BLaER1 (cell line): Measurements from ENCODE around the gene RAMP3.

Source experiments
- H3K27ac ChIP-seq: shearing (Covaris generic); formaldehyde crosslinking; 2 replicates; pipeline ENCODE4 v1.8.1; 2022
- H3K27me3 ChIP-seq: shearing (Covaris generic); formaldehyde crosslinking; 2 replicates; pipeline ENCODE4 v1.8.1; 2022
- H3K36me3 ChIP-seq: shearing (Covaris generic); formaldehyde crosslinking; 2 replicates; pipeline ENCODE4 v1.8.1; 2022
- H3K4me1 ChIP-seq: shearing (Covaris generic); formaldehyde crosslinking; 2 replicates; pipeline ENCODE4 v1.8.1; 2022
- H3K4me2 ChIP-seq: shearing (Covaris generic); formaldehyde crosslinking; 2 replicates; pipeline ENCODE4 v1.8.1; 2022
- H3K4me3 ChIP-seq: shearing (Covaris generic); formaldehyde crosslinking; 2 replicates; pipeline ENCODE4 v1.8.1; 2022
- H3K9ac ChIP-seq: shearing (Covaris generic); formaldehyde crosslinking; 2 replicates; pipeline ENCODE4 v1.8.1; 2022
- H3K9me3 ChIP-seq: shearing (Covaris generic); formaldehyde crosslinking; 2 replicates; pipeline ENCODE4 v1.8.1; 2022
- H4K20me1 ChIP-seq: shearing (Covaris generic); formaldehyde crosslinking; 2 replicates; pipeline ENCODE4 v1.8.1; 2022
- Cebpa-rat ChIP-seq: shearing (Covaris generic); IDR thresholded peaks from 2 replicates; pipeline ENCODE4 v1.8.1; 2022

The RAMP3 gene

GRCh38 chr7:45183711-45184210, 26.2 kb downstream of the RAMP3 start:
- no peaks in the 10 kb centered on the region for H3K27me3 ChIP-seq
- no peak overlapping the region for H3K4me2 ChIP-seq

GRCh38 chr7:45184326-45185027, 26.9 kb downstream of the RAMP3 start:
- Histone ChIP-seq H3K36me3 (no peaks in the 10 kb centered on the region), H3K9me3 (no peaks in the 10 kb centered on the region), H3K27me3 (no peaks in the 10 kb centered on the region), H3K4me2 (no peak overlapping the region), H4K20me1 (no peaks in the 10 kb centered on the region), H3K4me3 (no peak overlapping the region), H3K9ac (no peak overlapping the region), H3K4me1 (no peaks in the 10 kb centered on the region), H3K27ac (no peak overlapping the region)
- TF ChIP-seq Cebpa-rat, result no peak

More at GRCh38 chr7:45183711-45184210, 26.2 kb downstream of the RAMP3 start:
- Histone ChIP-seq H3K27ac (no peak overlapping the region), H3K4me3 (no peak overlapping the region), H3K9ac (no peak overlapping the region), H4K20me1 (no peaks in the 10 kb centered on the region), H3K4me1 (no peaks in the 10 kb centered on the region), H3K36me3 (no peaks in the 10 kb centered on the region), H3K9me3 (no peaks in the 10 kb centered on the region)
- no peak for TF ChIP-seq Cebpa-rat

- H3K27me3 ChIP-seq, result no peaks in the 10 kb centered on the region
- H3K4me1 ChIP-seq, result no peaks in the 10 kb centered on the region
- no peak overlapping the region for H3K4me2 ChIP-seq
- no peaks in the 10 kb centered on the region for H3K36me3 ChIP-seq
- no peak overlapping the region for H3K4me3 ChIP-seq
- H3K27ac ChIP-seq, result no peak overlapping the region
- H3K9me3 ChIP-seq, result no peaks in the 10 kb centered on the region
- no peak overlapping the region for H3K9ac ChIP-seq
- no peak for TF ChIP-seq Cebpa-rat
- no peaks in the 10 kb centered on the region for H4K20me1 ChIP-seq
These were observed 27.7 kb downstream of the RAMP3 start for GRCh38 chr7:45185028-45185863.

DNA sequence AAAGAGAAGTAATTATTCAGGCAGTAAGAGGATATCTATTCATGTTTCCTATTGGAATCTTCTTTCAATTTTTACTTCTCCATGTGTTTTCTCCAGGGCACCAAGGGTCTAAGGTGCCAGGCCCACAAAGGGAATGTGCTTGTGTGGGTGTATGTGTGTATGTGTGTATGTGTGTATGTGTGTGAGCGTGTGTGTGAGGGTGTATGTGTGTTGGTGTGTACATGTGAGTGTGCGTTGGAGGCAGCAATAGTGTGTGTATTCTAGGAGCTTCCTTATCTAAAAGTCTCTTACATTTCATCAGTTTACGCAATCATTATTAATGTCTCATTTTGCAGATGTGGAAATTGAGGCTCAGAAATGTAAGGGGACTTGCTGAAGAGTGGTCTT, 28.3 kb downstream of the RAMP3 start:
- Histone ChIP-seq H3K9me3 (no peaks in the 10 kb centered on the region), H3K27me3 (no peaks in the 10 kb centered on the region), H3K36me3 (no peaks in the 10 kb centered on the region), H3K9ac (no peak overlapping the region), H3K4me1 (no peaks in the 10 kb centered on the region), H3K4me2 (no peak overlapping the region), H3K27ac (no peak overlapping the region), H3K4me3 (no peak overlapping the region), H4K20me1 (no peaks in the 10 kb centered on the region)
- TF ChIP-seq Cebpa-rat, result no peak

GRCh38 chr7:45186261-45186813, 28.7 kb downstream of the RAMP3 start:
- Histone ChIP-seq H4K20me1 (no peaks in the 10 kb centered on the region), H3K9ac (no peak overlapping the region), H3K4me3 (no peak overlapping the region), H3K4me1 (no peaks in the 10 kb centered on the region), H3K27me3 (no peaks in the 10 kb centered on the region), H3K36me3 (no peaks in the 10 kb centered on the region), H3K9me3 (no peaks in the 10 kb centered on the region), H3K4me2 (no peak overlapping the region), H3K27ac (no peak overlapping the region)
- TF ChIP-seq Cebpa-rat, result no peak

DNA sequence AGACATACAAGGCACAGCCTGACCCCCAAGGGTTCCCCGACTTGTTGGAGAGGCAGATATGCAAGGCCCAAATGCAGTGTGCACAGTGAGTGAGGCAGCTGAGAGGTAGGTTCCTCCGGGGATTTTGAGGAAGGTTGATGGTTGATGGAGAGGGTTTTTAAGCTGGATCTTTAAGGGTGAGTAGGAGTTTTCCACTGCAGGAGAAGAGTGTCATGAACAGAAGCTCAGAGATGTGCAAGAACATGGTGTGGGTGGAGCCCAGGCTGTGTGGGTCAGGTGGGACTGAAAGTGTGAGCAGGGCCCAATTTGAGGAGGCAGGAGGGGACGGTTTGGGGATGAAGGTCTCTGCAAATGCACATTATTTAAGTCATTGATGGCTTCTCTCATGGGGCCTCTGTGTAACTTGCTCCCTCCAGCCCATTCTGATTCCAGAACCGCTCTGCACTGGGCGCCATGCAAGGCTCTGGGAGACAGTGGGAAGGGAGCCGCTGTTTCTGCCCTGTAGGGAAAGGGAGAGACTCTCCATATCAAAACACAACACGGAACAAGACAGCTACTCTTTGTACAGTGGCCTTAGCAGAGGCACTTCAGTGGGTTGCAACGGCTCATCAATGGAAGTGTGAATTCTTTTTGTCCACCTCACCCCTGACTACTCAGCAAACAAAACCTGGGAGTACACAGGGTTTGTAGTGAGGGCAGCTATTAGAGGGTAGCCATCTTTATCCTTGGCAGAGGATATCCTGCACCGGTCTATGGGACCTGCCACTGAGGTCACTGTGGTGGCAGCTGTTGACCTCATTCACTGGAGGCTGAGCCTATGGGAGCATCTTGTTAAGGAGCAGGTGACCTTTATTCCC, 29.7 kb downstream of the RAMP3 start:
- H3K36me3 ChIP-seq, result no peaks in the 10 kb centered on the region
- H3K27ac ChIP-seq, result no peak overlapping the region
- no peak for TF ChIP-seq Cebpa-rat
- H3K9me3 ChIP-seq, result peaks cover 2% of the 10 kb centered on the region
- no peaks in the 10 kb centered on the region for H3K4me1 ChIP-seq
- no peaks in the 10 kb centered on the region for H3K27me3 ChIP-seq
- no peak overlapping the region for H3K4me3 ChIP-seq
- H4K20me1 ChIP-seq, result no peaks in the 10 kb centered on the region
- no peak overlapping the region for H3K4me2 ChIP-seq
- no peak overlapping the region for H3K9ac ChIP-seq

- no peaks in the 10 kb centered on the region for H3K27me3 ChIP-seq
- TF ChIP-seq Cebpa-rat, result no peak
- no peak overlapping the region for H3K9ac ChIP-seq
- H3K4me2 ChIP-seq, result no peak overlapping the region
- H3K36me3 ChIP-seq, result no peaks in the 10 kb centered on the region
- no peak overlapping the region for H3K27ac ChIP-seq
- H3K4me3 ChIP-seq, result no peak overlapping the region
- no peaks in the 10 kb centered on the region for H3K4me1 ChIP-seq
- no peaks in the 10 kb centered on the region for H4K20me1 ChIP-seq
- H3K9me3 ChIP-seq, result peaks cover 9% of the 10 kb centered on the region
These were observed 30.4 kb downstream of the RAMP3 start for GRCh38 chr7:45187946-45188411.

GRCh38 chr7:45188736-45189135, 31.1 kb downstream of the RAMP3 start:
- Histone ChIP-seq H3K36me3 (no peaks in the 10 kb centered on the region), H3K27me3 (no peaks in the 10 kb centered on the region), H3K9ac (no peak overlapping the region), H4K20me1 (no peaks in the 10 kb centered on the region), H3K27ac (no peak overlapping the region), H3K4me3 (no peak overlapping the region), H3K4me1 (no peaks in the 10 kb centered on the region), H3K4me2 (no peak overlapping the region), H3K9me3 (peaks cover 13% of the 10 kb centered on the region)
- no peak for TF ChIP-seq Cebpa-rat
